Neural crest cell (in vitro differentiated cells): ENCODE data around the gene BCAR1. TPM values are rescaled to one million over a fixed set of nuclear protein-coding genes. Genes with fewer than 3 reads are reported as not detected.

ENCODE experiments used
- DNase-seq: peaks from one replicate; pipeline ENCODE4 v3.0.0; 2021; ENCODE audit warnings: low read depth, mixed read lengths, low spot score
- H3K27ac Mint-ChIP-seq: one replicate; pipeline ENCODE4 v1.8.0; 2021; ENCODE audit warnings: mild to moderate bottlenecking, mixed read lengths; ENCODE audit not compliant: unreplicated experiment
- H3K27me3 Mint-ChIP-seq: 2 replicates; pipeline ENCODE4 v1.8.0; 2021; ENCODE audit warnings: low read depth, mild to moderate bottlenecking, mixed read lengths
- H3K36me3 Mint-ChIP-seq: 2 replicates; pipeline ENCODE4 v1.8.0; 2021; ENCODE audit warnings: low read depth, mild to moderate bottlenecking, mixed read lengths
- H3K4me1 Mint-ChIP-seq: 2 replicates; pipeline ENCODE4 v1.8.0; 2021; ENCODE audit warnings: mixed read lengths
- H3K4me3 Mint-ChIP-seq: one replicate; pipeline ENCODE4 v1.8.0; 2021; ENCODE audit warnings: mild to moderate bottlenecking, mixed read lengths
- H3K9me3 Mint-ChIP-seq: 2 replicates; pipeline ENCODE4 v1.8.0; 2021; ENCODE audit warnings: mixed read lengths
- CTCF ChIP-seq: fragments of 200-600 bp; sonication (generic); conservative IDR thresholded peaks from 2 replicates; pipeline ENCODE4 v1.5.0; 2021; ENCODE audit warnings: antibody characterized with exemption, mild to moderate bottlenecking
- total RNA-seq: library from RNA; stranded (reverse); gene quantifications from 2 replicates; pipeline ENCODE4 v1.2.1, GENCODE V29; 2021

BCAR1 gene
- total RNA-seq, 1 donor from 2014 or later = 63.8 TPM

- Mint-ChIP-seq H3K4me3 (no peak overlapping the region), H3K36me3 (peaks cover 7% of the 10 kb centered on the region), H3K4me1 (peaks cover 32% of the 10 kb centered on the region), H3K27ac (no peak overlapping the region), H3K27me3 (peaks cover 3% of the 10 kb centered on the region), H3K9me3 (no peaks in the 10 kb centered on the region)
- TF ChIP-seq CTCF = no peak
- no peak for DNase-seq
Measured at GRCh38 chr16:75234856-75235696, 16.3 kb downstream of the BCAR1 start.

- H3K4me1 Mint-ChIP-seq = peaks cover 24% of the 10 kb centered on the region
- peaks cover 3% of the 10 kb centered on the region for H3K27me3 Mint-ChIP-seq
- TF ChIP-seq CTCF = no peak
- H3K4me3 Mint-ChIP-seq = no peak overlapping the region
- peak overlapping the region; percentile 90 for H3K27ac Mint-ChIP-seq
- peaks cover 7% of the 10 kb centered on the region for H3K36me3 Mint-ChIP-seq
- DNase-seq = no peak
- no peaks in the 10 kb centered on the region for H3K9me3 Mint-ChIP-seq
Measured at GRCh38 chr16:75233611-75233938, 17.8 kb downstream of the BCAR1 start.

- H3K9me3 Mint-ChIP-seq = no peaks in the 10 kb centered on the region
- no peak overlapping the region for H3K27ac Mint-ChIP-seq
- peaks cover 7% of the 10 kb centered on the region for H3K36me3 Mint-ChIP-seq
- no peak overlapping the region for H3K4me3 Mint-ChIP-seq
- H3K4me1 Mint-ChIP-seq = peaks cover 16% of the 10 kb centered on the region
- DNase-seq = no peak
- TF ChIP-seq CTCF = no peak
- peaks cover 3% of the 10 kb centered on the region for H3K27me3 Mint-ChIP-seq
Measured at GRCh38 chr16:75231570-75231969, 19.9 kb downstream of the BCAR1 start.

GRCh38 chr16:75230471-75231110, 20.8 kb downstream of the BCAR1 start:
- Mint-ChIP-seq H3K27me3 (peaks cover 3% of the 10 kb centered on the region), H3K4me1 (peaks cover 9% of the 10 kb centered on the region), H3K27ac (no peak overlapping the region), H3K36me3 (peaks cover 3% of the 10 kb centered on the region), H3K9me3 (no peaks in the 10 kb centered on the region), H3K4me3 (peak overlapping the region; percentile 45)
- DNase-seq = no peak
- no peak for TF ChIP-seq CTCF

- DNase-seq = no peak
- Mint-ChIP-seq H3K27ac (no peak overlapping the region), H3K9me3 (no peaks in the 10 kb centered on the region), H3K4me1 (peaks cover 9% of the 10 kb centered on the region), H3K4me3 (no peak overlapping the region), H3K27me3 (peaks cover 3% of the 10 kb centered on the region), H3K36me3 (peaks cover 3% of the 10 kb centered on the region)
- no peak for TF ChIP-seq CTCF
Measured at GRCh38 chr16:75229172-75230031, 22.0 kb downstream of the BCAR1 start.
